Mesenteric fat pad (tissue), 1 donor: Measurements from ENCODE around the gene SYNE2. TPM values are rescaled to one million over a fixed set of nuclear protein-coding genes. Genes with fewer than 3 reads are reported as not detected.
"Not testable (repeated sequence)": the region's sequence is repeated elsewhere in the genome, so short reads cannot be mapped to it uniquely, and the experiment has no call there.

Experiments
- DNase-seq: peaks from one replicate; pipeline ENCODE4 v3.0.0-alpha.2; 2020; ENCODE audit warnings: low spot score
- long read RNA-seq: library from polyadenylated mRNA; unstranded; transcript quantifications from one replicate; pipeline ENCODE4 v2.0.0, GENCODE V29; 2020
- total RNA-seq: library from RNA; stranded (reverse); fragmentation: NEBNext Ultra II Directional; extraction: Animal tissue kit (Norgen Biotek cat#: 25700); gene quantifications from one replicate; pipeline ENCODE4 v1.2.1, GENCODE V29; 2021
- donor health status: DM: yes; HTN: yes; CAD: no.

SYNE2 gene
- 267 TPM for total RNA-seq
- long read RNA-seq, partial matches to known transcripts, result 262 of 344 reads
- long read RNA-seq, other reads (novel, unspliced or antisense), result 82 of 344 reads

GRCh38 chr14:63852817-63853731 lies at the start of gene SYNE2:
TSS of gene SYNE2 (plus strand) at chr14:63853004. CDS start at chr14:63909149, 56,145 bp downstream.
- DNase-seq, result peak; percentile 93

- not testable (repeated sequence) for DNase-seq
Observed at GRCh38 chr14:63803221-63803791, 49.5 kb upstream of the SYNE2 start.

GRCh38 chr14:63806064-63806463 lies 46.7 kb upstream of the SYNE2 start:
- DNase-seq, result not testable (repeated sequence)

GRCh38 chr14:63811692-63812091 lies 41.1 kb upstream of the SYNE2 start:
- not testable (repeated sequence) for DNase-seq

GRCh38 chr14:63833728-63834127 lies 19.1 kb upstream of the SYNE2 start:
- DNase-seq, result no peak

- no peak for DNase-seq
Observed at GRCh38 chr14:63840981-63841380, 11.8 kb upstream of the SYNE2 start.

GRCh38 chr14:63843796-63844195 lies 9.0 kb upstream of the SYNE2 start:
- DNase-seq, result no peak

- no peak for DNase-seq
Observed at GRCh38 chr14:63848890-63849289, 3.9 kb upstream of the SYNE2 start.

GRCh38 chr14:63852271-63852816 lies 460 bp upstream of the SYNE2 start:
- no peak for DNase-seq

- no peak for DNase-seq
Observed at GRCh38 chr14:63853831-63854293, 1.1 kb downstream of the SYNE2 start.

- DNase-seq, result no peak
Observed at GRCh38 chr14:63854330-63854729, 1.5 kb downstream of the SYNE2 start.

- no peak for DNase-seq
Observed at GRCh38 chr14:63855281-63855680, 2.5 kb downstream of the SYNE2 start.

- no peak for DNase-seq
Observed at GRCh38 chr14:63857466-63858030, 4.7 kb downstream of the SYNE2 start.

GRCh38 chr14:63860146-63860545 lies 7.3 kb downstream of the SYNE2 start:
- DNase-seq, result no peak

GRCh38 chr14:63862163-63862562 lies 9.4 kb downstream of the SYNE2 start:
- no peak for DNase-seq

- DNase-seq, result no peak
Observed at GRCh38 chr14:63863004-63863403, 10.2 kb downstream of the SYNE2 start.

GRCh38 chr14:63864775-63865174 lies 12.0 kb downstream of the SYNE2 start:
- not testable (repeated sequence) for DNase-seq

- DNase-seq, result no peak
Observed at GRCh38 chr14:63867933-63868921, 15.4 kb downstream of the SYNE2 start.

- DNase-seq, result not testable (repeated sequence)
Observed at GRCh38 chr14:63869940-63870752, 17.3 kb downstream of the SYNE2 start.

- DNase-seq, result not testable (repeated sequence)
Observed at GRCh38 chr14:63870753-63871037, 17.9 kb downstream of the SYNE2 start.
